HL-60 (cell line): ENCODE results near the gene MTCH1.

Experiments used
- DNase-seq, 2 experiments: peaks; one replicate each; pipeline ENCODE4 v3.0.0-alpha.2; 2010 to 2020; ENCODE audit warnings: low read depth in 1 of 2, low spot score in 1 of 2
- H3K27ac ChIP-seq: fragments of 250-450 bp; sonication (Bioruptor Pico); replicated peaks from 2 replicates; pipeline ENCODE4 v1.5.1; 2020; ENCODE audit warnings: mild to moderate bottlenecking, moderate library complexity
- H3K27me3 ChIP-seq: fragments of 250-450 bp; sonication (Bioruptor Pico); 2 replicates; pipeline ENCODE4 v1.5.1; 2021; ENCODE audit warnings: mild to moderate bottlenecking, moderate library complexity; ENCODE audit not compliant: insufficient read depth, poor library complexity, severe bottlenecking
- H3K4me3 ChIP-seq: replicated peaks from 2 replicates; pipeline ENCODE4 v1.5.1; 2011; ENCODE audit warnings: mild to moderate bottlenecking, control low read depth, low read length; ENCODE audit not compliant: insufficient read depth
- GABPA ChIP-seq: IDR thresholded peaks from 2 replicates; pipeline ENCODE4 v1.6.1; 2012; ENCODE audit warnings: low read depth
- POLR2AphosphoS5 ChIP-seq: IDR thresholded peaks from 2 replicates; pipeline ENCODE4 v1.6.1; 2012; ENCODE audit warnings: low read depth
- SPI1 ChIP-seq: IDR thresholded peaks from 2 replicates; pipeline ENCODE4 v1.6.1; 2012; ENCODE audit warnings: low read depth, mild to moderate bottlenecking, borderline replicate concordance
- TF ChIP-seq, protein P1 (sequence below): IDR thresholded peaks from 2 replicates; pipeline ENCODE4 v1.6.1; 2012; ENCODE audit warnings: low read depth; ENCODE audit not compliant: insufficient replicate concordance
- TF ChIP-seq, protein P2 (sequence below): IDR thresholded peaks from one replicate; pipeline ENCODE4 v1.5.1; 2011; ENCODE audit warnings: low read length, control low read depth, inconsistent platforms; ENCODE audit not compliant: insufficient read depth

MTCH1 gene

DNA sequence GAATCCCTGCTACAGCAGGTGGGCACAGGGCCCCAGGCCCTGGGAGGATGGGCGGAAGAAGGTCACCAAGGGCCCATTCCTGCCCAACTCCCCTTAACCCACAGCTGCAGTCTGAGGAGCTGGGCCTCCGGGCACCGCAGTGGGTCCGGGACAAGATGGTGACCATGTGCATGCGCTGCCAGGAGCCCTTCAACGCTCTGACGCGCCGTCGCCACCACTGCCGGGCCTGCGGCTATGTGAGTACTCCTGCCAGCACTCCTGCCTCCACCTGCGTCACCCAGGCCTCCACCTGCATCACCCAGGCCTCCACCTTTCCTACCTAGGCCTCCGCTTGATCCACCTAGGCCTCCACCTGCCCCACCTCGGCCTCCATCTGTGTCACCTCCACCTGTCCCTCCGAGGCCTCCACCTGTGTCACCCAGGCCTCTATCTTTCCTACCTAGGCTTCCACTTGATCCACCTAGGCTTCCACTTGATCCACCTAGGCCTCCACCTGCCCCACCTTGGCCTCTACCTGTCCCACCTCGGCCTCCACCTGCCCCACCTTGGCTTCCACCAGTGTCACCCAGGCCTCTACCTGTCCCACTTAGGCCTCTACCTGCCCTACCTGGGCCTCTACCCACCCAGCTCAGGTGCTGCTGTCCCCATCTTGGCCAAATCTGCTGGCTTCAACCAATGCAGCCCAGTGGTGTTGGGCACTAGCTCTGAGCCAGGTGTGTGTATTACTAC is 36.3 kb upstream of the MTCH1 start:
- no peak for DNase-seq
- TF ChIP-seq, protein P1, sequence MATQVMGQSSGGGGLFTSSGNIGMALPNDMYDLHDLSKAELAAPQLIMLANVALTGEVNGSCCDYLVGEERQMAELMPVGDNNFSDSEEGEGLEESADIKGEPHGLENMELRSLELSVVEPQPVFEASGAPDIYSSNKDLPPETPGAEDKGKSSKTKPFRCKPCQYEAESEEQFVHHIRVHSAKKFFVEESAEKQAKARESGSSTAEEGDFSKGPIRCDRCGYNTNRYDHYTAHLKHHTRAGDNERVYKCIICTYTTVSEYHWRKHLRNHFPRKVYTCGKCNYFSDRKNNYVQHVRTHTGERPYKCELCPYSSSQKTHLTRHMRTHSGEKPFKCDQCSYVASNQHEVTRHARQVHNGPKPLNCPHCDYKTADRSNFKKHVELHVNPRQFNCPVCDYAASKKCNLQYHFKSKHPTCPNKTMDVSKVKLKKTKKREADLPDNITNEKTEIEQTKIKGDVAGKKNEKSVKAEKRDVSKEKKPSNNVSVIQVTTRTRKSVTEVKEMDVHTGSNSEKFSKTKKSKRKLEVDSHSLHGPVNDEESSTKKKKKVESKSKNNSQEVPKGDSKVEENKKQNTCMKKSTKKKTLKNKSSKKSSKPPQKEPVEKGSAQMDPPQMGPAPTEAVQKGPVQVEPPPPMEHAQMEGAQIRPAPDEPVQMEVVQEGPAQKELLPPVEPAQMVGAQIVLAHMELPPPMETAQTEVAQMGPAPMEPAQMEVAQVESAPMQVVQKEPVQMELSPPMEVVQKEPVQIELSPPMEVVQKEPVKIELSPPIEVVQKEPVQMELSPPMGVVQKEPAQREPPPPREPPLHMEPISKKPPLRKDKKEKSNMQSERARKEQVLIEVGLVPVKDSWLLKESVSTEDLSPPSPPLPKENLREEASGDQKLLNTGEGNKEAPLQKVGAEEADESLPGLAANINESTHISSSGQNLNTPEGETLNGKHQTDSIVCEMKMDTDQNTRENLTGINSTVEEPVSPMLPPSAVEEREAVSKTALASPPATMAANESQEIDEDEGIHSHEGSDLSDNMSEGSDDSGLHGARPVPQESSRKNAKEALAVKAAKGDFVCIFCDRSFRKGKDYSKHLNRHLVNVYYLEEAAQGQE: no peak
- TF ChIP-seq GABPA: no peak
- TF ChIP-seq POLR2AphosphoS5: no peak
- TF ChIP-seq, protein P2, sequence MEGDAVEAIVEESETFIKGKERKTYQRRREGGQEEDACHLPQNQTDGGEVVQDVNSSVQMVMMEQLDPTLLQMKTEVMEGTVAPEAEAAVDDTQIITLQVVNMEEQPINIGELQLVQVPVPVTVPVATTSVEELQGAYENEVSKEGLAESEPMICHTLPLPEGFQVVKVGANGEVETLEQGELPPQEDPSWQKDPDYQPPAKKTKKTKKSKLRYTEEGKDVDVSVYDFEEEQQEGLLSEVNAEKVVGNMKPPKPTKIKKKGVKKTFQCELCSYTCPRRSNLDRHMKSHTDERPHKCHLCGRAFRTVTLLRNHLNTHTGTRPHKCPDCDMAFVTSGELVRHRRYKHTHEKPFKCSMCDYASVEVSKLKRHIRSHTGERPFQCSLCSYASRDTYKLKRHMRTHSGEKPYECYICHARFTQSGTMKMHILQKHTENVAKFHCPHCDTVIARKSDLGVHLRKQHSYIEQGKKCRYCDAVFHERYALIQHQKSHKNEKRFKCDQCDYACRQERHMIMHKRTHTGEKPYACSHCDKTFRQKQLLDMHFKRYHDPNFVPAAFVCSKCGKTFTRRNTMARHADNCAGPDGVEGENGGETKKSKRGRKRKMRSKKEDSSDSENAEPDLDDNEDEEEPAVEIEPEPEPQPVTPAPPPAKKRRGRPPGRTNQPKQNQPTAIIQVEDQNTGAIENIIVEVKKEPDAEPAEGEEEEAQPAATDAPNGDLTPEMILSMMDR: no peak
- TF ChIP-seq SPI1: no peak
- no peak overlapping the region for H3K4me3 ChIP-seq
- H3K27ac ChIP-seq: no peak overlapping the region
- no peaks in the 10 kb centered on the region for H3K27me3 ChIP-seq

DNA sequence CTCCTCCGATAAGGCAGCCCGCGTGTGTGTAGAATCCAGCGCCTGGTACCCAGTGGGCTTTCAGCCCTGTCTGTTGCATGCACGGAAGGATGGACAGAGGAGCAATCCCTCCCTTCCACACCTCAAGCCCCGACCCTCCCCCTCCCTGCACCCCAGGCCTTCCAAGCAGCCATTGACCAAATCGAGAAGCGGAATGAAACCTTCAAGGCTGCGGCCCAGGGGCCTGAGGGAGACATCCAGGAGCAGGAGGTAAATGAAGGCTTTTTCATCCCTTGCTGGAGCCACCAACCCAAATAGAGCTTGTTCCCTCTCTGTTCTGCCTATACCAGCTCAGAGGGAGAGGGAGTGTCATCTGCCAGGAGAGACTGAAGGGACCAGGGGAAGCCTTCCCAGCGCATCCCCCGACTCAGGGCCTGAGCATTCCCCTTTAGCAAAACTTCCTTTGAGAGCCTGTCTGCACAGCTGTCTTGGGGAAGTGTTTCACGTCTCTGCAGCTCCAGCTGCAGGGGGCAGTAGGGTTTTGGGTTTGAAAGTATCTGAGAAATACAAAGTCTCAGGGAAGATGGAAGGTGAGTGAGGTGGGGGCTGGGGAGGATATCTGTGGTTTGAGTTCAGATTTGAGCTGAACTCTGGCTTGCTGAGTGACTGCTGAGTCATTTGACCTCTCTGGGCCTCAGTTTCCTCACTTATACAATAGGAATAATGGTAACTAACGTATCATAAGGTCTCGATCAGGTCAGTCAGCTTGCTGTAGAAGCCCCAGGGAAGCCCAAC is 35.5 kb upstream of the MTCH1 start:
- peak; percentile 46; the same call in 1 of the 2 replicates for TF ChIP-seq SPI1
- TF ChIP-seq POLR2AphosphoS5: no peak
- TF ChIP-seq, protein P2: peak; percentile 49
- TF ChIP-seq, protein P1: no peak
- TF ChIP-seq GABPA: no peak
- no peak overlapping the region for H3K27ac ChIP-seq
- H3K27me3 ChIP-seq: no peaks in the 10 kb centered on the region
- DNase-seq: peak in 1 of 2 experiments; percentile 68
- H3K4me3 ChIP-seq: no peak overlapping the region

DNA sequence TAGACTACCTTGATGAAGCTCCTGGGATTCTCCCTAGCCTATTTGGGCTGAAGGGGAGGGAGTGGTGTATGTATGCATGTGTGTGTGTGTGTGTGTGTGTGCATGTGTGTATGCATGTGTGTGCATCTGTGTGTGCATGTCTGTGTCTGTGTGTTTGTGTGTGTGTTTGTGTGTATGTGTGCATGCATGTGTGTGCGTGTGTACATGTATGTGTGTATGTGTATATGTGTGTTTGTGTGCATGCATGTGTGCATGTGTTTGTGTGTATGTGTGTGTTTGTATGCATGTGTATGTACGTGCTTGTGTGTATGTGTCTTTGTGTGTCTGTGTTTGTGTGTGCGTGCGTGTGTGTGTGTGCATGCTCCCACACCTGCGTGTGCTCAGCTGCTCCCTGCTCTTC is 34.8 kb upstream of the MTCH1 start:
- Histone ChIP-seq H3K27me3 (no peaks in the 10 kb centered on the region), H3K4me3 (no peak overlapping the region), H3K27ac (no peak overlapping the region)
- no peak for DNase-seq
- TF ChIP-seq POLR2AphosphoS5 (no peak), GABPA (no peak), SPI1 (no peak)
- TF ChIP-seq, protein P1: no peak
- TF ChIP-seq, protein P2: no peak
